Cardiac ventricle fibroblast (primary cell): ENCODE measurements around the gene SMR3B. TPM values are rescaled to one million over a fixed set of nuclear protein-coding genes. Genes with fewer than 3 reads are reported as not detected.

ENCODE experiments used
- total RNA-seq: library from RNA; depleted of rRNA; stranded (reverse); fragments of >200 nt; gene quantifications from 2 replicates; pipeline ENCODE4 v1.2.3, GENCODE V29; 2015

SMR3B gene
- not detected in 2 replicates for total RNA-seq

DNA sequence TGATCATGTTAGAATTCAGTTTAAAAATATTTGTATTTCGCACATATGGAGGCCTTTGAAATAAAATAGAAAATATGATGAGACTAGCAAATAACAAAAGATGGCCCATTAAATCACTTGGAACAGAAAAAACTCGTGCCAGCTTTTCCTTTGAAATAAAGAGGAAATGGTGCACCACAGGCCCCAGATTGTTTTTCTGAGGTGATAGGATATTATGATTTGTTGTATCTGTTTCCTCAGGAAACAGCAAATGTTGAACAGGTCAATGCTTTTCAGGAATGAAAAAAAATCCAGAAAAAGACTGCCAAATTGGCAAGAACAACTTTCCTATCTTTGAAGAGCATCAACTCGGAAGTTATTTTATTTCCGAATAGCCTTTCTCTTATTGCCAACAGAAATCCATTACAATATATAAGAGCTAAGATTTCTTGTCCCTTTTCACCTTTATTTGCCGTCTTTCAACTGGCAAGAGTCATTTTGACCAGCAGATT, at the start of gene SMR3B:
TSS of gene SMR3B (plus strand) at position 441 of the 491 bp plus-strand sequence. CDS start 1,380 bp downstream, outside the sequence.

DNA sequence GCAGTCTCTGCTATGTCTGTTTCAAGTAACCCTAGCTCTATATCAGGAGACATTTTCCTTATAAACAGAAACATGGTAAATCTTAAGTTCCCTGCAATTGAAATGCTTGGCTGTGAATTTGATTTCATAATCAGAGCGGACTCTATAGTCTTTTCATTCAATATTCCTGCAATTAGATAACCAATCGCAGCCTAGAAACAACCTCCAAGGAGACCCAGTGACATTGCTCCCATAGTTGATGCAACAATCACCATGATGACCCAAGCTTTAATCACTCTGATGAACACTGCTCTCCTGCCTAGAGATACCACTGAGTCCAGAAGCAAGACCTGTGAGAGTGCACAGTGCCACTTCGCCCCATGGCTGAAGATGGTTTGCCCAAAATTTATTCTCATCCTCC, 48.2 kb upstream of the SMR3B start, which contains the start of gene CABS1:
TSS of gene CABS1 (plus strand) at position 301 of the 400 bp plus-strand sequence. CDS start at position 360, 59 bp downstream.

DNA sequence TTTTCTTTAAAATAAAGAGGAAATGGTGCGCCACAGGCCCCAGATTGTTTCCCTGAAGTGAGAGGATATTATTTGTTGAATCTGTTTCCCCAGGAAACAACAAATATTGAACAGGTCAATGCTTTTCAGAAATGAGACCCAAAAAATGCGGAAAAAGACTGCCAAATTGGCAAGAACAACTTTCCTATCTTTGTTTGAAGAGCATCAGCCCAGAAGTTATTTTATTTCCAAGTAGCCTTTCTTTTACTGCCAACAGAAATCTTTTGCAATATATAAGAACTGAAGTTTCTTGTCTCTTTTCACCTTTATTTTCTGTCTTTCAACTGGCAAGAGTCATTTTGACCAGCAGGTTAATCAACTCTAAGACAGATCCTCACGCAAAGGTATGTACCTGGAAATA, 22.5 kb upstream of the SMR3B start, which contains the start of gene SMR3A:
TSS of gene SMR3A (plus strand) at position 301 of the 400 bp plus-strand sequence. CDS start 1,356 bp downstream, outside the sequence.

DNA sequence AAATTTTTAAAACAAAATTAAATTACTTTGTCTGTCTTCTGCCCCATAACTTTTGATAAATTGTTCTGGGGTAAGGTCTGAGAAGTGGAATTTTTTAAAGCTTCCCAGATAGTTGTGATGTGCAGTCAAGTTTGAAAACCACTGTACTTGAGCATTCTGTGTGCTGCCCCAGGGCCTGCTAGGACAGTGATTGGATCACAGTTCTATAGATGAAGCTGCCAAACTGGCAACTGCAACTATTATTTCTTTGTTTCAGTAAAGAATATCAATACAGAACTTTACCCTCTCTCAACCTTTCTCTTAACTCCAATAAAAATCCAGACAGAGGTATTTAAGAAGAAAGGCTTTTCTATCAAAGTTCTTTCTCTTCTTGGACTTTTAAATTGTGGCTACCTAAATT, 14.6 kb downstream of the SMR3B start, which contains the start of gene OPRPN:
TSS of gene OPRPN (plus strand) at position 361 of the 400 bp plus-strand sequence. CDS start 1,346 bp downstream, outside the sequence.

Other genes starting within 250 kb of the SMR3B start
- gene PRR27, start 228.9 kb upstream of the SMR3B start, total RNA-seq = not detected in 2 replicates
- gene ODAM, start 187.4 kb upstream of the SMR3B start, total RNA-seq = not detected in 2 replicates
- not detected in 2 replicates for gene FDCSP, start 157.0 kb upstream of the SMR3B start, total RNA-seq
- not detected in 2 replicates for gene CSN3, start 140.5 kb upstream of the SMR3B start, total RNA-seq
- not detected in 2 replicates for gene CABS1, start 48.1 kb upstream of the SMR3B start, total RNA-seq
- not detected in 2 replicates for gene SMR3A, start 22.4 kb upstream of the SMR3B start, total RNA-seq
- not detected in 2 replicates for gene OPRPN, start 14.8 kb downstream of the SMR3B start, total RNA-seq
- not detected in 2 replicates for gene MUC7, start 89.1 kb downstream of the SMR3B start, total RNA-seq
- gene AMTN, start 135.4 kb downstream of the SMR3B start, total RNA-seq = not detected in 2 replicates
- gene AMBN, start 209.1 kb downstream of the SMR3B start, total RNA-seq = not detected in 2 replicates
- gene ENAM, start 245.6 kb downstream of the SMR3B start, total RNA-seq = not detected in 2 replicates